ENCODE results near the gene TPGS1. TPM values are rescaled to one million over a fixed set of nuclear protein-coding genes. Genes with fewer than 3 reads are reported as not detected.

TPGS1 gene
- total RNA-seq, 3 donors from 2014 or later = 77.7 to 98.9 (median 77.7) TPM

DNA sequence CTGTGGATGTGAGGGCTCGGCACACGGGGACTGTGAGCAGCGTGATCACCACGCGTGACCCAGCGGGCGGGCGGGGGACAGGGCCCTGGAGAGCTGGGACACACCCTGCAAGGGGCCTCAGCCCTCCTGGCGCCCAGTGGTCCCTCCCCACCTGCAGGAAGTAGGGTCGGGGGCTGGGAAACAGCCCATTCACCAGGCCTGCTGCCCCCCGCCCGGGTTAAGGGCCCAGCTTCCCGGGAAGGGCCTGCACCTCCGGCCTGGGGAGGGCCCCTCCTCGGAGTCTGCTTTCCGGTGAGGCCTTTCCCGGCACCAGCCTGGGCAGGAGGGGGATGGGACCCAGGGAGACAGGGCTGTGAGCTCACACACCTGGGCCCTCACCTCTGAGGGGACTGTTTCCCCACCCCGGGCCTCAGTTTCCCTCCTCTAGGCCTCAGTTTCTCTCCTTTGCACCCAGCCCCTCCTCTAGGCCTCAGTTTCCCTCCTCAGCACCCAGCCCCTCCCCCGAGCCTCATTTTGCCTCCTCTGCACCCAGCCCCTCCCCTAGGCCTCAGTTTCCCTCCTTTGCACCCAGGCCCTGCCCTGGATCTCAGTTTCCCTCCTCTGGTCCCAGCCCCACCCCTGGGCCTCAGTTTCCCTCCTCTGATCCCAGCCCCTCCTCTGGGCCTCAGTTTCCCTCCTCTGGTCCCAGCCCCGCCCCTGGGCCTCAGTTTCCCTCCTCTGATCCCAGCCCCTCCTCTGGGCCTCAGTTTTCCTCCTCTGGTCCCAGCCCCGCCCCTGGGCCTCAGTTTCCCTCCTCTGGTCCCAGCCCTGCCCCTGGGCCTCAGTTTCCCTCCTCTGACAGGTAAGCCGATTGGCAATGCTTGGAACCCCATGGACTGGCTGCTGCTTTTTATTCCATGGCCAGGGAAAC, 12.9 kb upstream of the TPGS1 start:
- Histone ChIP-seq H3K27ac (no peak overlapping the region), H3K9me3 (no peaks in the 10 kb centered on the region), H3K27me3 (peaks cover 12 to 28% of the 10 kb centered on the region in 2 donors), H3K4me1 (peaks cover 0 to 3% of the 10 kb centered on the region in 2 donors), H3K36me3 (no peaks in the 10 kb centered on the region), H3K4me3 (no peak overlapping the region)
- no peak for DNase-seq (ENCODE audit: low spot score in 2 of 2)
- TF ChIP-seq, protein P1, sequence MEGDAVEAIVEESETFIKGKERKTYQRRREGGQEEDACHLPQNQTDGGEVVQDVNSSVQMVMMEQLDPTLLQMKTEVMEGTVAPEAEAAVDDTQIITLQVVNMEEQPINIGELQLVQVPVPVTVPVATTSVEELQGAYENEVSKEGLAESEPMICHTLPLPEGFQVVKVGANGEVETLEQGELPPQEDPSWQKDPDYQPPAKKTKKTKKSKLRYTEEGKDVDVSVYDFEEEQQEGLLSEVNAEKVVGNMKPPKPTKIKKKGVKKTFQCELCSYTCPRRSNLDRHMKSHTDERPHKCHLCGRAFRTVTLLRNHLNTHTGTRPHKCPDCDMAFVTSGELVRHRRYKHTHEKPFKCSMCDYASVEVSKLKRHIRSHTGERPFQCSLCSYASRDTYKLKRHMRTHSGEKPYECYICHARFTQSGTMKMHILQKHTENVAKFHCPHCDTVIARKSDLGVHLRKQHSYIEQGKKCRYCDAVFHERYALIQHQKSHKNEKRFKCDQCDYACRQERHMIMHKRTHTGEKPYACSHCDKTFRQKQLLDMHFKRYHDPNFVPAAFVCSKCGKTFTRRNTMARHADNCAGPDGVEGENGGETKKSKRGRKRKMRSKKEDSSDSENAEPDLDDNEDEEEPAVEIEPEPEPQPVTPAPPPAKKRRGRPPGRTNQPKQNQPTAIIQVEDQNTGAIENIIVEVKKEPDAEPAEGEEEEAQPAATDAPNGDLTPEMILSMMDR (IDR thresholded peaks at IDR 0.05) = no peak
- TF ChIP-seq POLR2AphosphoS5 (IDR thresholded peaks at IDR 0.05) (no peak), POLR2A (IDR thresholded peaks at IDR 0.05) (no peak)
- intact Hi-C loops (cut with DNase I; ENCODE audit: low total_unique reads) = loop anchor here (1.0 kb wide), 1 partner anchor 85 kb away; the partner anchor contains the start of gene C2CD4C

DNA sequence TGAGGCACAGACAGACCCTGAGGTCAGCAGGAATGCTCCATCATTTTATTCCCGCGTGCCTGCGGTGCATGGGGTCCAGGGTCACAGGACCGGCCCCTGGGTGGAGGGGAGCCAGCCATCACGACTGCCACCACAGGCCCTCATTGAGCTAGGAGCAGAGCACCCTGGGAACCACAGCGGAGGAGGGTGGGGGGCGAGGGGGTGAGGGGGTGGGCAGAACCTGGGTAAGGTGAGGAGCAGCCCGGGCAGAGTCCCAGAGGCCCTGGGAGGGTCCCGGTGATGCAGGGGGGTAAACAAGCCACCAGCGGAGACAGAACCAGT, 12.3 kb upstream of the TPGS1 start:
- no peaks in the 10 kb centered on the region for H3K9me3 ChIP-seq
- TF ChIP-seq POLR2AphosphoS5 (IDR thresholded peaks at IDR 0.05) = no peak
- TF ChIP-seq, protein P1 (IDR thresholded peaks at IDR 0.05) = no peak
- no peak for TF ChIP-seq POLR2A (IDR thresholded peaks at IDR 0.05)
- DNase-seq (ENCODE audit: low spot score in 2 of 2) = no peak
- intact Hi-C loops (cut with DNase I; ENCODE audit: low total_unique reads) = no loop called here
- H3K27me3 ChIP-seq = peaks cover 12 to 34% of the 10 kb centered on the region in 2 donors
- no peak overlapping the region for H3K4me3 ChIP-seq
- peaks cover 0 to 3% of the 10 kb centered on the region in 2 donors for H3K4me1 ChIP-seq
- H3K36me3 ChIP-seq = no peaks in the 10 kb centered on the region
- no peak overlapping the region for H3K27ac ChIP-seq

DNA sequence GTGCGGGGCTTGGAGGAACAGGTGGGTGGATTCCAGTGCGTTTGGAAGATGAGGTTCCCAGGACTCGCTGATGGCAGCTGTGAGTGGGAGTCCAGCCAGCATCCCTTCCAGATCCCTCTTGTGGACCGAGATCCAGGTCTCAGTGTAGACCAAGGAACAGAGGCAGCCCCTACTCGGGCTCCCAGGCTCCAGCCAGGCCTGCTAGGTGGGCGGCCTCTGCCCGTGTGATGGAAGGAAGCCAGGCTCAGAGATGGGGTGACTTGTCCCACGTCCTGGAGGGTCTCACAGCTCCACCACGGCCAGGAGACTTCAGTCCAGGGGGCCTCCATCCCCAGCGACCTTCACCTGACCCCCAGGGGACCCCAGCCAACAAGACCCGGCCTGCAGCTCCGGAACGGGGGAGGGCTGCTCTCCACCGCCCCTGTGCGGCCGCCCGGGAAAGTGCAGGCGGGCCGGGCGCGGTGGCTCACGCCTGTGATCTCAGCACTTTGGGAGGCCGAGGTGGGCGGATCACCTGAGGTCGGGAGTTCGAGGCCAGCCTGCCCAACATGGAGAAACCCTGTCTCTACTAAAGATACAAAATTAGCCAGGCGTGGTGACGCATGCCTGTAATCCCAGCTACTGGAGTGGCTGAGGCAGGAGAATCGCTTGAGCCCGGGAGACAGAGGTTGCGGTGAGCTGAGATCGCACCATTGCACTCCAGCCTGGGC, 11.7 kb upstream of the TPGS1 start:
- Histone ChIP-seq H3K4me1 (peaks cover 0 to 3% of the 10 kb centered on the region in 2 donors), H3K36me3 (no peaks in the 10 kb centered on the region), H3K9me3 (no peaks in the 10 kb centered on the region), H3K27me3 (peaks cover 12 to 35% of the 10 kb centered on the region in 2 donors), H3K27ac (no peak overlapping the region), H3K4me3 (no peak overlapping the region)
- no peak for TF ChIP-seq POLR2AphosphoS5 (IDR thresholded peaks at IDR 0.05)
- TF ChIP-seq, protein P1 (IDR thresholded peaks at IDR 0.05) = peak in 2 of 3 donors; percentile 50 to 53
- TF ChIP-seq POLR2A (IDR thresholded peaks at IDR 0.05) = no peak
- intact Hi-C loops (cut with DNase I; ENCODE audit: low total_unique reads) = no loop called here
- no peak for DNase-seq (ENCODE audit: low spot score in 2 of 2)

DNA sequence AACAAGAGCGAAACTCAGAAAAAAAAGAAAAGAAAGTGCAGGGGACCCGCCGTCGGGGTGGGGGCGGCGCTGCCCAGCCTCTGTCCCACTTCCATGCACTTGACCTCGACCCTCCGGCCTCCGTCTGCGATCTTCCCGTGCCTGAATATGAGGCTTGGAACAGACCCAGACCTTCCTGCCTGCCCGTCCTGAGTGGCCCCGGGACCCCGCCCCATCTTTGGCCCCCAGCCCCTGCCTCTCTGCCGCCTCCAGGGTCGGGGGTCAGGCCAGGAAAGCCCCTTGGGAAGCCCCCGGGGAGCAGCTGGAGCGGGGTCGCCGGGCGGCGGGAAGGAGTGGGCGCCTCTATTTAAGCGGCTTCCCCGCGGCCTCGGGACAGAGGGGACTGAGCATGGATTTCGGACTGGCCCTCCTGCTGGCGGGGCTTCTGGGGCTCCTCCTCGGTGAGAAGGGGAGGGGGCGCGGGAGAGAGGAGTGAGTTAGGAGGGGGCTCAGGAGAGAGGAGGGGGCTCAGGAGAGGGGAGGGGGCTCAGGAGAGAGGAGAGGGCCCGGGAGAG, 11.1 kb upstream of the TPGS1 start, which contains the start of gene MADCAM1:
MADCAM1 (plus strand) TSS at position 375 of the 554 bp plus-strand sequence; CDS start at position 389, 14 bp downstream.
- H3K27ac ChIP-seq = no peak within 1 kb of the TSS
- peak within 1 kb of the TSS in 1 of 3 donors; percentile 58 for H3K4me3 ChIP-seq
- intact Hi-C loops (cut with DNase I; ENCODE audit: low total_unique reads) = no loop called here
- H3K36me3 ChIP-seq = no peaks in the 10 kb centered on the region
- no peak for DNase-seq (ENCODE audit: low spot score in 2 of 2)
- peaks cover 0 to 3% of the 10 kb centered on the region in 2 donors for H3K4me1 ChIP-seq
- H3K9me3 ChIP-seq = no peaks in the 10 kb centered on the region
- TF ChIP-seq POLR2AphosphoS5 (IDR thresholded peaks at IDR 0.05) = no peak
- TF ChIP-seq POLR2A (IDR thresholded peaks at IDR 0.05) = no peak
- TF ChIP-seq, protein P1 (IDR thresholded peaks at IDR 0.05) = no peak
- H3K27me3 ChIP-seq = peaks cover 12 to 35% of the 10 kb centered on the region in 2 donors

Data from breast epithelium (tissue), 4 donors.